HepG2 (cell line): ENCODE data around the gene DLEC1. TPM values are rescaled to one million over a fixed set of nuclear protein-coding genes. Genes with fewer than 3 reads are reported as not detected.
A peak's percentile ranks its signal among the peaks of the same experiment; 100 is the strongest.

ENCODE experiments used
- ATM ChIP-seq: fragments of 450-650 bp; IDR thresholded peaks from 2 replicates; pipeline ENCODE4 v1.7.1; 2017; ENCODE audit warnings: mild to moderate bottlenecking, borderline replicate concordance
- BCL6 ChIP-seq: IDR thresholded peaks from 2 replicates; pipeline ENCODE4 v1.6.1; 2016; ENCODE audit warnings: missing genetic modification reagents, missing compliant biosample characterization
- EZH2 ChIP-seq: conservative IDR thresholded peaks from 2 replicates; pipeline ENCODE4 v1.6.1; 2012; ENCODE audit warnings: mild to moderate bottlenecking, low read depth, low read length, moderate library complexity
- FOXA3 ChIP-seq: IDR thresholded peaks from 2 replicates; pipeline ENCODE4 v1.6.1; 2016; ENCODE audit warnings: missing genetic modification reagents, missing compliant biosample characterization
- GMEB2 ChIP-seq: IDR thresholded peaks from 2 replicates; pipeline ENCODE4 v1.6.1; 2016; ENCODE audit warnings: missing biosample characterization, missing genetic modification reagents, low read depth
- IRF9 ChIP-seq: sonication (generic); formaldehyde crosslinking; IDR thresholded peaks from 2 replicates; pipeline ENCODE4 v1.8.0; 2022; ENCODE audit warnings: missing genetic modification reagents, mild to moderate bottlenecking, borderline replicate concordance
- REPIN1 ChIP-seq: sonication (generic); formaldehyde crosslinking; IDR thresholded peaks from 2 replicates; pipeline ENCODE4 v1.8.0; 2022; ENCODE audit warnings: missing genetic modification reagents, low read depth, mild to moderate bottlenecking, borderline replicate concordance
- ZBTB1 ChIP-seq: sonication (generic); formaldehyde crosslinking; IDR thresholded peaks from 2 replicates; pipeline ENCODE4 v1.4.0; 2020; ENCODE audit warnings: missing genetic modification reagents, borderline replicate concordance
- ZNF256 ChIP-seq: sonication (generic); formaldehyde crosslinking; conservative IDR thresholded peaks from 2 replicates; pipeline ENCODE4 v1.4.0; 2020; ENCODE audit warnings: missing genetic modification reagents
- ZNF30 ChIP-seq: sonication (generic); formaldehyde crosslinking; IDR thresholded peaks from 2 replicates; pipeline ENCODE4 v1.5.0; 2020; ENCODE audit warnings: mild to moderate bottlenecking, missing genetic modification reagents
- ZNF687 ChIP-seq: sonication (generic); formaldehyde crosslinking; IDR thresholded peaks from 2 replicates; pipeline ENCODE4 v1.5.1; 2020; ENCODE audit warnings: mild to moderate bottlenecking, missing genetic modification reagents, moderate library complexity
- ZNF749 ChIP-seq: sonication (generic); formaldehyde crosslinking; IDR thresholded peaks from 2 replicates; pipeline ENCODE4 v1.8.0; 2022; ENCODE audit warnings: mild to moderate bottlenecking, missing genetic modification reagents, moderate library complexity, borderline replicate concordance
- polyA plus RNA-seq, 8 experiments: library from polyadenylated mRNA; depleted of rRNA in 3 of 8; stranded (reverse) in 7 of 8; unstranded in 1 of 8; fragments of >200 nt; fragmentation: Illumina TruSeq in 4 of 8; extraction: Trizol in 4 of 8; gene quantifications; 2 replicates each; pipeline versions ENCODE4 v1.2.1 to v1.2.3, GENCODE V29; 2011 to 2016; ENCODE audit warnings: low read depth in 4 of 8, missing spikeins in 1 of 8, mixed read lengths in 1 of 8; ENCODE audit not compliant: insufficient read depth in 1 of 8
- total RNA-seq, 5 experiments: library from RNA; depleted of rRNA; stranded (reverse); fragments of >200 nt; fragmentation: Illumina TruSeq; extraction: Trizol; gene quantifications; 2 replicates each; pipeline ENCODE4 v1.2.3, GENCODE V29; 2016; ENCODE audit warnings: low read depth in 1 of 5
- TF ChIP-seq, protein P1 (sequence below): sonication (generic); formaldehyde crosslinking; IDR thresholded peaks from 2 replicates; pipeline ENCODE4 v1.5.0; 2020; ENCODE audit warnings: missing genetic modification reagents, mild to moderate bottlenecking, borderline replicate concordance
- TF ChIP-seq, protein P2 (sequence below): sonication (generic); formaldehyde crosslinking; IDR thresholded peaks from 2 replicates; pipeline ENCODE4 v1.5.0; 2020; ENCODE audit warnings: mild to moderate bottlenecking, missing genetic modification reagents
- TF ChIP-seq, protein P3 (sequence below): IDR thresholded peaks from 2 replicates; pipeline ENCODE4 v1.6.1; 2016; ENCODE audit warnings: mild to moderate bottlenecking, missing biosample characterization, missing genetic modification reagents
- TF ChIP-seq, protein P4 (sequence below): sonication (generic); formaldehyde crosslinking; IDR thresholded peaks from 2 replicates; pipeline ENCODE4 v1.4.0; 2020; ENCODE audit warnings: low read depth, mild to moderate bottlenecking, missing genetic modification reagents

Gene DLEC1
- total and polyA plus RNA-seq, 2 of the 13 experiments (the other 11 are each of a cell fraction or from before 2014, with no cell fraction given): 0.09 TPM; not detected in 1

DNA sequence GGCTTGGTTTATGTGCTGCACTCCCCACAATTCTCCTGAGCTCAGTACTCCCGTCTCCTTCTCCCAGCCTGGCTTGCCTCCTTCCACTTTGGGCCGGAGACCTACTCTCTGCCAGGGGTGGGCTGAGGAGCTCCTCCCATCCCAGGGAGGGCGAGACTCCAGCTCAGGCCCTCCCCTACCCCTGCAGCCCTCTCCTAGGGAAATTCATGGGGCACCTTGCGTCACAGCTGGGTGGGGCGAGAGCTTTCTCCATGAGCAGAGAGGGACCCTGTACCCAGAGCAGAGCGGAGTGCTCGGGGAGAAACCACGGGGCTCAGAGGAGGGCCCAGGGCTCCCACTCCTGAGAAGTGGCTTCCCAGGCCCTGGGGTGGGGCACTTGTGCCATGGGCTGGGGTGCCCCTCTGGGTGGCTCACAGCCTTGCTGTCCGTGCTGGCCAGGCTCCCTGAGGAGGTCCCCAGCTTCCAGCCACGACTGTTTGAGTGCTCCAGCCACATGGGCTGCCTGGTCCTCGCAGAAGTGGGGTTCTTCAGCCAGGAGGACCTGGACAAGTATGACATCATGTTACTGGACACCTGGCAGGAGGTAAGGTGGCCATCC, 35.1 kb upstream of the DLEC1 start (continued):
- TF ChIP-seq ZNF256 (CRISPR knock-in tag) (no peak), IRF9 (CRISPR knock-in tag) (0 out of 2 replicates have a peak, but pooled peaks have one; percentile 12), GMEB2 (CRISPR knock-in tag) (no peak), ATM (no peak), REPIN1 (CRISPR knock-in tag) (peak; percentile 53), BCL6 (CRISPR knock-in tag) (peak; percentile 4; the same call in 1 of the 2 replicates), ZBTB1 (CRISPR knock-in tag) (no peak), ZNF749 (CRISPR knock-in tag) (0 out of 2 replicates have a peak, but pooled peaks have one; percentile 4), EZH2 (no peak), ZNF30 (CRISPR knock-in tag) (no peak), ZNF687 (peak; percentile 66; the same call in 1 of the 2 replicates), FOXA3 (CRISPR knock-in tag) (no peak)
- TF ChIP-seq, protein P1, sequence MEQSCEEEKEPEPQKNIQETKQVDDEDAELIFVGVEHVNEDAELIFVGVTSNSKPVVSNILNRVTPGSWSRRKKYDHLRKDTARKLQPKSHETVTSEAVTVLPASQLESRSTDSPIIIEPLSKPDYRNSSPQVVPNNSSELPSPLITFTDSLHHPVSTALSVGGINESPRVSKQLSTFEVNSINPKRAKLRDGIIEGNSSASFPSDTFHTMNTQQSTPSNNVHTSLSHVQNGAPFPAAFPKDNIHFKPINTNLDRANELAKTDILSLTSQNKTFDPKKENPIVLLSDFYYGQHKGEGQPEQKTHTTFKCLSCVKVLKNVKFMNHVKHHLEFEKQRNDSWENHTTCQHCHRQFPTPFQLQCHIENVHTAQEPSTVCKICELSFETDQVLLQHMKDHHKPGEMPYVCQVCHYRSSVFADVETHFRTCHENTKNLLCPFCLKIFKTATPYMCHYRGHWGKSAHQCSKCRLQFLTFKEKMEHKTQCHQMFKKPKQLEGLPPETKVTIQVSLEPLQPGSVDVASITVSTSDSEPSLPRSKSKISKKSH: 0 out of 2 replicates have a peak, but pooled peaks have one; percentile 15
- TF ChIP-seq, protein P2, sequence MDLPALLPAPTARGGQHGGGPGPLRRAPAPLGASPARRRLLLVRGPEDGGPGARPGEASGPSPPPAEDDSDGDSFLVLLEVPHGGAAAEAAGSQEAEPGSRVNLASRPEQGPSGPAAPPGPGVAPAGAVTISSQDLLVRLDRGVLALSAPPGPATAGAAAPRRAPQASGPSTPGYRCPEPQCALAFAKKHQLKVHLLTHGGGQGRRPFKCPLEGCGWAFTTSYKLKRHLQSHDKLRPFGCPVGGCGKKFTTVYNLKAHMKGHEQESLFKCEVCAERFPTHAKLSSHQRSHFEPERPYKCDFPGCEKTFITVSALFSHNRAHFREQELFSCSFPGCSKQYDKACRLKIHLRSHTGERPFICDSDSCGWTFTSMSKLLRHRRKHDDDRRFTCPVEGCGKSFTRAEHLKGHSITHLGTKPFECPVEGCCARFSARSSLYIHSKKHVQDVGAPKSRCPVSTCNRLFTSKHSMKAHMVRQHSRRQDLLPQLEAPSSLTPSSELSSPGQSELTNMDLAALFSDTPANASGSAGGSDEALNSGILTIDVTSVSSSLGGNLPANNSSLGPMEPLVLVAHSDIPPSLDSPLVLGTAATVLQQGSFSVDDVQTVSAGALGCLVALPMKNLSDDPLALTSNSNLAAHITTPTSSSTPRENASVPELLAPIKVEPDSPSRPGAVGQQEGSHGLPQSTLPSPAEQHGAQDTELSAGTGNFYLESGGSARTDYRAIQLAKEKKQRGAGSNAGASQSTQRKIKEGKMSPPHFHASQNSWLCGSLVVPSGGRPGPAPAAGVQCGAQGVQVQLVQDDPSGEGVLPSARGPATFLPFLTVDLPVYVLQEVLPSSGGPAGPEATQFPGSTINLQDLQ (CRISPR knock-in tag): no peak
- TF ChIP-seq, protein P3, sequence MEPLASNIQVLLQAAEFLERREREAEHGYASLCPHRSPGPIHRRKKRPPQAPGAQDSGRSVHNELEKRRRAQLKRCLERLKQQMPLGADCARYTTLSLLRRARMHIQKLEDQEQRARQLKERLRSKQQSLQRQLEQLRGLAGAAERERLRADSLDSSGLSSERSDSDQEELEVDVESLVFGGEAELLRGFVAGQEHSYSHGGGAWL: no peak
- TF ChIP-seq, protein P4, sequence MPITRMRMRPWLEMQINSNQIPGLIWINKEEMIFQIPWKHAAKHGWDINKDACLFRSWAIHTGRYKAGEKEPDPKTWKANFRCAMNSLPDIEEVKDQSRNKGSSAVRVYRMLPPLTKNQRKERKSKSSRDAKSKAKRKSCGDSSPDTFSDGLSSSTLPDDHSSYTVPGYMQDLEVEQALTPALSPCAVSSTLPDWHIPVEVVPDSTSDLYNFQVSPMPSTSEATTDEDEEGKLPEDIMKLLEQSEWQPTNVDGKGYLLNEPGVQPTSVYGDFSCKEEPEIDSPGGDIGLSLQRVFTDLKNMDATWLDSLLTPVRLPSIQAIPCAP (CRISPR knock-in tag): no peak
